Natural killer cell treated with Interleukin-12 subunit alpha and Interleukin-12 subunit beta and Interleukin-15 and Interleukin-18, amount 100 ng/mL, for 72 hours (primary cell): ENCODE results near the gene AQP12A. TPM values are rescaled to one million over a fixed set of nuclear protein-coding genes. Genes with fewer than 3 reads are reported as not detected.

ENCODE experiments used
- ATAC-seq, 2 donors: fragments of 150-1000 bp; cut with Tn5 transposase in 1 of 2; sonication (Bioruptor Pico), chemical (Tn5 transposase) in 1 of 2; 2 replicates each; pipeline ENCODE4 v1.10.0; 2021
- DNase-seq: peaks from one replicate; pipeline ENCODE4 v3.0.0; 2022; ENCODE audit warnings: low spot score
- H3K27ac Mint-ChIP-seq, 2 donors: 1 replicate in 1 of 2; 2 replicates in 1 of 2; pipeline ENCODE4 v1.8.0; 2022; ENCODE audit warnings: mixed read lengths in 2 of 2, mild to moderate bottlenecking in 1 of 2, moderate library complexity in 1 of 2
- H3K27me3 Mint-ChIP-seq, 2 donors: 1 replicate in 1 of 2; 2 replicates in 1 of 2; pipeline ENCODE4 v1.8.0; 2022; ENCODE audit warnings: mixed read lengths in 2 of 2
- H3K36me3 Mint-ChIP-seq: one replicate; pipeline ENCODE4 v1.8.0; 2022; ENCODE audit warnings: mixed read lengths
- H3K4me1 Mint-ChIP-seq, 2 donors: 1 replicate in 1 of 2; 2 replicates in 1 of 2; pipeline ENCODE4 v1.8.0; 2022; ENCODE audit warnings: low read depth in 2 of 2, mixed read lengths in 2 of 2, mild to moderate bottlenecking in 1 of 2
- H3K4me3 Mint-ChIP-seq: one replicate; pipeline ENCODE4 v1.8.0; 2022; ENCODE audit warnings: mixed read lengths
- H3K9me3 Mint-ChIP-seq: 2 replicates; pipeline ENCODE4 v1.8.0; 2022; ENCODE audit warnings: mixed read lengths
- total RNA-seq, 2 donors: library from RNA; stranded (reverse); gene quantifications; one replicate each; pipeline ENCODE4 v1.2.3, GENCODE V29; 2022

AQP12A gene
- total RNA-seq, 2 donors from 2014 or later, result not detected

DNA sequence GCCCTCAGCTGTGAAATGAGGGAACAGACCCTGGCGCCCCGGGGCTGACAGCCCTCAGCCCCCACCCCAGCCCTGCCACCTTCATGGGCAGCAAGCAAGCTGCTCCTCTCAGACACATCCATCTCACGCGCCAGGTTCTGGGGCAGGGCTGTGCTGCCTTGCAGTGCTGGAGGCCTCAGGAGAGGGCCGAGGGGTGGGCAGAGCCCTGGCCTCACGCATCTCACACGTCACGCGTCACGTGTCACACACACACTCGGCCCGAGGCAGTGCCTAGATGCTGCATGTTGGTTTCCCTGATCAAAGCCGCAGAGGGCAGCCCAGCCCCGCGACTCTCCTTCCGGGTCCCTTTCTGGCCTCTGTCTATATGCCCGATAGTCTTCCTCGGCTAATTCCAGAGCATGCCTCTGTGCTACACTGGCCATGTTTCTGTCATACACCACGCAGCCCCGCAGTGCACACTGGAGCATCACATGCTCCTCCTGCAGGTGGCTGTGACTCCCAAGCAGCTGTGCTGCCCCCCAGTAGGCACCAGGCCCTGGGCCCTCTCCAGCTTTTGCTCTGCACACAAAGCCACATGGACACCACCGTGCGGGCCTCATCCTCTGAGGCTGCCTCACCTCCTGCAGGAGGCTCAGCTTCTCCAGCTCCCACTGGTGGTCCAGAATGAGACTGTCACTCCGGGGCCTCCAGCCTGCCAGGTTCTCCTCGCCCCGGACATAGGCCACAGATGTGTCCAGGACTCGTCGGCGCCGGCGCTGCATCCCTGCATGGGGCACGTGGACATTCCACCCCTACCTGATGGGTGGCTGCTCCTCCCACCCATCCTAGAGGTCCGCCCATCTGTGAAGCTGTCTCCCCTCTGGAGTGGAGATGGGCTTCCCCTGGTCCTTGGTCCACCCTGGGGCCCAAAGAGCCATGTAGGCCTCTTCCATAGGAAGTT, 31.4 kb downstream of the AQP12A start:
- no peak for ATAC-seq
- H3K9me3 Mint-ChIP-seq, result no peaks in the 10 kb centered on the region
- no peaks in the 10 kb centered on the region for H3K36me3 Mint-ChIP-seq
- H3K4me1 Mint-ChIP-seq, result no peaks in the 10 kb centered on the region
- no peaks in the 10 kb centered on the region for H3K27me3 Mint-ChIP-seq
- H3K4me3 Mint-ChIP-seq, result no peak overlapping the region
- H3K27ac Mint-ChIP-seq, result no peak overlapping the region
- no peak for DNase-seq

GRCh38 chr2:240723851-240724250, 32.2 kb downstream of the AQP12A start:
- ATAC-seq, result no peak
- H3K36me3 Mint-ChIP-seq, result no peaks in the 10 kb centered on the region
- H3K4me3 Mint-ChIP-seq, result no peak overlapping the region
- DNase-seq, result no peak
- no peaks in the 10 kb centered on the region for H3K4me1 Mint-ChIP-seq
- no peaks in the 10 kb centered on the region for H3K27me3 Mint-ChIP-seq
- H3K27ac Mint-ChIP-seq, result no peak overlapping the region
- H3K9me3 Mint-ChIP-seq, result no peaks in the 10 kb centered on the region

- Mint-ChIP-seq H3K4me1 (no peaks in the 10 kb centered on the region), H3K36me3 (no peaks in the 10 kb centered on the region), H3K9me3 (no peaks in the 10 kb centered on the region), H3K4me3 (no peak overlapping the region), H3K27ac (no peak overlapping the region), H3K27me3 (no peaks in the 10 kb centered on the region)
- DNase-seq, result no peak
- ATAC-seq, result no peak
Measured at GRCh38 chr2:240724431-240724830, 32.8 kb downstream of the AQP12A start.

GRCh38 chr2:240725266-240725665, 33.6 kb downstream of the AQP12A start:
- Mint-ChIP-seq H3K27me3 (no peaks in the 10 kb centered on the region), H3K36me3 (no peaks in the 10 kb centered on the region), H3K9me3 (no peaks in the 10 kb centered on the region), H3K4me3 (no peak overlapping the region), H3K27ac (no peak overlapping the region), H3K4me1 (no peaks in the 10 kb centered on the region)
- no peak for ATAC-seq
- DNase-seq, result no peak

DNA sequence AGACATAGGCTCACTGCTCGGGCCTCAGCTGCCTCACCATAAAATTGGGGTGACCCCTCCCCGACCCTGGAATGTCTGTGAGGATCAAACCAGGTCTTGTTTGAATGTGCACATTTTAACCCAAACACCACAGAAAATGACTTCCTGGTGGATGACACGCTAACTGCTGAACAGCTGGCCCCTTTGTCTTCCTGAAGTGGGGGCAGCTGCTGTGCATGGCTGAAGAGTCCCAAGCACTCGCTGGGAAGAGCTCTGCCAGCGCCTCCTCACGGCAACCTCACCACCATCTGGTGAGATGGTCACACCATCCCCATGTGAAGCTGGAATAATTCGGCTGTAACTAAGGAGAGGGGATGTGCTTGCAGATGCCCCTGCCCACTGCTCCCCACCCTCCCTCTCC, 34.0 kb downstream of the AQP12A start:
- H3K4me1 Mint-ChIP-seq, result no peaks in the 10 kb centered on the region
- H3K9me3 Mint-ChIP-seq, result no peaks in the 10 kb centered on the region
- no peaks in the 10 kb centered on the region for H3K27me3 Mint-ChIP-seq
- H3K36me3 Mint-ChIP-seq, result no peaks in the 10 kb centered on the region
- ATAC-seq (no peak), DNase-seq (no peak)
- H3K4me3 Mint-ChIP-seq, result no peak overlapping the region
- no peak overlapping the region for H3K27ac Mint-ChIP-seq

DNA sequence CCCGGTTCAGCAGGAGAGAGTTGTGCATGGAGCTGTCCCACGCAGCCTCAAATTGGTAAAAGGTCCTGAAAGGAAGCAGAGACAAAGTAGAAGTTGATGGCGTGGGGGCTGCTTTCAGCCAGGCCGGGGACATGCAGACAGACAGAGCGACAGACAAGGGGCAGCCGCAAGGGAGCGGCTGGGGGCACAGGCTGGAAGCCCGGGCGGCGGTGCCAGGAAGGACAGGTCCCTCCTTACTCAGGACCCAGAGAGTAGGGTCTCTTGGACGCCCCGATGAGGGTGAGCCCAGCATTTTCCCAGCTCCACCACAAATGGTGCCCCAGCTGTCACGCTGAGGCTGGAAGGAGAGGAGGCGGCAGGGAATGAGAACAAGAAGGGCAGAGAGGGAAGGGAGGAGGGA, 35.2 kb downstream of the AQP12A start:
- Mint-ChIP-seq H3K9me3 (no peaks in the 10 kb centered on the region), H3K4me3 (no peak overlapping the region)

GRCh38 chr2:240727439-240727838, 35.8 kb downstream of the AQP12A start:
- Mint-ChIP-seq H3K27me3 (no peaks in the 10 kb centered on the region), H3K9me3 (no peaks in the 10 kb centered on the region), H3K36me3 (no peaks in the 10 kb centered on the region), H3K4me3 (no peak overlapping the region), H3K27ac (no peak overlapping the region), H3K4me1 (no peaks in the 10 kb centered on the region)
- ATAC-seq (no peak), DNase-seq (no peak)

More for the DNA sequence above, 35.2 kb downstream of the AQP12A start:
- Mint-ChIP-seq H3K36me3 (no peaks in the 10 kb centered on the region), H3K27me3 (no peaks in the 10 kb centered on the region), H3K4me1 (no peaks in the 10 kb centered on the region), H3K27ac (no peak overlapping the region)
- DNase-seq (no peak), ATAC-seq (no peak)

GRCh38 chr2:240727913-240728312, 36.2 kb downstream of the AQP12A start:
- ATAC-seq (no peak), DNase-seq (no peak)
- Mint-ChIP-seq H3K27ac (no peak overlapping the region), H3K9me3 (no peaks in the 10 kb centered on the region), H3K4me3 (no peak overlapping the region), H3K27me3 (no peaks in the 10 kb centered on the region), H3K4me1 (no peaks in the 10 kb centered on the region), H3K36me3 (no peaks in the 10 kb centered on the region)

DNA sequence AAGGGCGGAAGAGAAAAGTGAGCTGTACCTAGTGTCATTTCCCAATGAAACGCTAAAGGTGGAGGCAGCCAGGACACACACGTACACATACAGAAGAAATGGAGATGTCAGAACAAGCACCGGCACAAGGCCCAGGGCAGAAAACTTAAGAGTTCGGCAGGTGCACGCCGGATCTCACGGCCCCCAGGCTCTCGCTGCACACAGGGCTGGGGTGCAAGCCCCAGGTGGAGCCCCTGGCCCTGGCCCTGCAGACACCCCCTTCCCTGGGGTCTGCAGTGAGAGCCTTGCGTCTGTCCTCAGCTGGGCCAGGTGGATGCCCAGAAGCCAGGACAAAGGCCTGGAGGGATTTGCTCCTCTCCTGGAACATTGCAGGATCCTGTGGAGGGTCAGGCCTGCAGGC, 36.7 kb downstream of the AQP12A start:
- Mint-ChIP-seq H3K27ac (no peak overlapping the region), H3K27me3 (no peaks in the 10 kb centered on the region), H3K9me3 (no peaks in the 10 kb centered on the region), H3K4me1 (no peaks in the 10 kb centered on the region), H3K36me3 (no peaks in the 10 kb centered on the region), H3K4me3 (no peak overlapping the region)
- no peak for ATAC-seq
- DNase-seq, result no peak

DNA sequence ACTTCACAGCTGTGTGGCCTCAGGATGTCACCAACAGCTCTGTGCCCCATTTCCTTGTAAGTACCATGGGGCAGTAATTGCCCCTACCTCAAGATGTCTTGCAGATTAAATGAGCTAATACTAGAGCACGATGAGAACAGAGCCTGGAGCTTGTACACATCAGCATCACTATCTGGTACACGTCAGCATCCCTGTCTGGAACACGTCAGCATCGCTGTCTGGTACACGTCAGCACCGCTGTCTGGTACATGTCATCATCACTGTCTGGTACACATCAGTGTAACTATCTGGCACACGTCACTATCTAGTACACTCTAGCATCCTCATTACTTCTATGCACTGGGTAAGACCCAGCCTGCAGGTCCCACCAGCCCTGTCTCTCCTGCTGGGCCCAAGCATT, 37.2 kb downstream of the AQP12A start:
- no peaks in the 10 kb centered on the region for H3K9me3 Mint-ChIP-seq
- DNase-seq (no peak), ATAC-seq (peak in 1 of 2 donors; percentile 2)
- H3K4me3 Mint-ChIP-seq, result no peak overlapping the region
- H3K36me3 Mint-ChIP-seq, result no peaks in the 10 kb centered on the region
- H3K27ac Mint-ChIP-seq, result no peak overlapping the region
- H3K4me1 Mint-ChIP-seq, result no peaks in the 10 kb centered on the region
- no peaks in the 10 kb centered on the region for H3K27me3 Mint-ChIP-seq

GRCh38 chr2:240730501-240731177, 39.0 kb downstream of the AQP12A start:
- no peak overlapping the region for H3K27ac Mint-ChIP-seq
- ATAC-seq (no peak), DNase-seq (no peak)
- H3K4me3 Mint-ChIP-seq, result no peak overlapping the region
- H3K27me3 Mint-ChIP-seq, result no peaks in the 10 kb centered on the region
- H3K4me1 Mint-ChIP-seq, result no peaks in the 10 kb centered on the region
- H3K36me3 Mint-ChIP-seq, result no peaks in the 10 kb centered on the region
- H3K9me3 Mint-ChIP-seq, result no peaks in the 10 kb centered on the region

DNA sequence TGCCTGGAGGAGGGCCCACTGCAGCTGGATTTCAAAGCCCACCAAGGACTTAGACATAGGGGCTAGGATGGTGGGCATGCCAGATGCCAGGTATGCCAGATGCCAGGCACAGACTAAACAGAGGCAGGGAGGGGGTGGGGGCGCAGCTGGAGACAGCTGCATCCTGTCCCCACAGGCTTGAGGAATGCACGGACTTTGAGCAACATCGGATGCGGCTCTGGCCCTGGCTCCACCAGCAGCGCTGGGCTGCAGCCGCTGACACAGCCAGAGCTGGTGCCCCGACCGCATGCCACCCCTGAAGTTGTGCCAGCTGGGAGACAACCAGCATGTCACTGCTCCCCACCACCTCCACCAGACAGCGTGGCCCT, 39.5 kb downstream of the AQP12A start:
- H3K4me3 Mint-ChIP-seq, result no peak overlapping the region
- no peak for ATAC-seq
- H3K9me3 Mint-ChIP-seq, result no peaks in the 10 kb centered on the region
- H3K36me3 Mint-ChIP-seq, result no peaks in the 10 kb centered on the region
- H3K27ac Mint-ChIP-seq, result no peak overlapping the region
- no peaks in the 10 kb centered on the region for H3K27me3 Mint-ChIP-seq
- H3K4me1 Mint-ChIP-seq, result no peaks in the 10 kb centered on the region
- no peak for DNase-seq

DNA sequence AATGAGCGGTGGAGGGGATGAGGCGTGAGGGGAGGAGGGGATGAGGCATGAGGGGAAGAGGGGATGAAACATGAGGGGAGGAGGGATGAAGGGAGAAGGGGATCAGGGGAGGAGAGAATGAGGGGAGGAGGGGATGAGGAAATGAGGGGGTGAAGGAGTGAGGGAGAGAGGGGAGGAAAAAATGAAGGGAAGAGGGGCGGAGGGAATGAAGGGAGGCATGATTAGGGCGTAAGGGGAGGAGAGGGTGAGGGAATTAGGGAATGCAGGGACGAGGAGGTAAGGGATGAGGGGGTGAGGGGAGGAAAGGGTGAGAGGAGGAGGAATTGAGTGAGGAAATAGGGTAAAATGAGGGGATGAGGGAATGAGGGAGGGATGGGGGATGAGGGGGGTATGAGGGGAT, 40.5 kb downstream of the AQP12A start:
- H3K9me3 Mint-ChIP-seq, result no peaks in the 10 kb centered on the region
- no peak overlapping the region for H3K27ac Mint-ChIP-seq
- DNase-seq (no peak), ATAC-seq (no peak)
- no peaks in the 10 kb centered on the region for H3K27me3 Mint-ChIP-seq
- H3K4me1 Mint-ChIP-seq, result no peaks in the 10 kb centered on the region
- no peaks in the 10 kb centered on the region for H3K36me3 Mint-ChIP-seq
- H3K4me3 Mint-ChIP-seq, result no peak overlapping the region

DNA sequence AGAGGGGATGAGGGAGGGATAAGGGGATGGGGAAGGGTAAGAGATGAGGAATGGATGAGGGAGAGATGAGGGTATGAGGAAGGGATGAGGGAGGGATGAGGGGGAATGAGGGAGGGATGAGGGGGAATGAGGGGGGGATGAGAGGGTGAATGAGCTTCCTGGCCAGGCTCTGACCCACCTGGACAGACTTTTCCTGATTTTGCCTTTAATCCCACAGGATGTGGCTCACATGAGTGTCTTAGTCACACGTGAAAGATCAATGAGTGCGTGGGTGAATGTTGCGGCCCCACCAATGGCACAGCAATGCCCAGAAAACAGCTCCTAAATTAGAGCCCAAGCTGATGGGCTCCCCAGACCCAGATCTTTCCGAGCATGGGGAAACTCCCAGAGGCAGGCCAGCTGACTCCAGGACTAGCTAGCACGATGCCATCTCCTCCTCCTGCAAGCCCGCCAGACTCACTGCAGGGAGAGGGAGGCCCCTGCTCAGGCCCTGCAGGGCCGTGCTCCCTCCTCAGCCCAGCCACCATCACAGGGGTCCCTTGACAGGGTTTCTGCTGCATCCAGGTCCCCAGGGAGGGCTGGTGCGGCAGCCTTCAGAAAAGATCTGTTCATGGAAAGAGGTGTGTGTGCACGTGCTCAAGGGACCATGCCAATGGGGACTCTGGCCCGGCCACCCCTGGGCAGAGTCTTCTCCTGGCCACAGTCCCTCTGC, 41.4 kb downstream of the AQP12A start:
- no peaks in the 10 kb centered on the region for H3K4me1 Mint-ChIP-seq
- H3K27ac Mint-ChIP-seq, result no peak overlapping the region
- no peak for ATAC-seq
- H3K27me3 Mint-ChIP-seq, result no peaks in the 10 kb centered on the region
- H3K36me3 Mint-ChIP-seq, result no peaks in the 10 kb centered on the region
- no peak for DNase-seq
- H3K9me3 Mint-ChIP-seq, result no peaks in the 10 kb centered on the region
- H3K4me3 Mint-ChIP-seq, result no peak overlapping the region
